ENCODE data around the gene EIF5A.

DNA sequence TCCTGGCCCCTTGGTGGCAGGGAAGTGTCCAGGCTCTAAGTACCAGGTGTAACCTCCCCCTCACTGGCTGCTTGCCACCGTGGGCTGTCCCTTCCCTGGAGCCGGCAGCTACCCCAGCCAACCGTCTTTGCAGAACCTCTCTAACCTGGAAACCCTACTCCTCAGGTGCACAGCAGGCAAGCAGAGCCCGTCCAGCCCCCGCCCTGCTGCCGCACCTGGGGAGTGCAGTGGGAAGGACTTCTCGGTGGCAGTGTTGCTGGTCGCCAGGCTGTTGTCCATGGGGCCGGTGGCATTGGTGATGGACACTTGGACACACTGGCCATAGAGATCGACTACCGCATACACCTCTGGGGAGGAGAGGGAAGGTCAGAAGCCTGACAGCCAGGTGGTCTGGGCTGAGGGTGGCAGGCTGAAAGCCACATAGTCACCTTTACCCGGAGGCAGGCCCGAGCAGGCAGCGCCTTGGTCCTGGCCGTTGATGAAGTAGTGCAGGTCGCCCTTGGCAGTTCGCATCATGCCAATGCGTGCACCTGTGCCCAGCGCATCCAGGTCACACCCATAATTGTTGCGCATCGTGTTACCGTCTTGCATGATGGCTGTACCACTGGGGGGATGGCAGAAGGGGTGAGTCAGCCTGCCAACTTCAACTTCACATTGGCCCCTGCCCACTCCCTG is 15.2 kb downstream of the EIF5A start:
- TF ChIP-seq, protein P1, sequence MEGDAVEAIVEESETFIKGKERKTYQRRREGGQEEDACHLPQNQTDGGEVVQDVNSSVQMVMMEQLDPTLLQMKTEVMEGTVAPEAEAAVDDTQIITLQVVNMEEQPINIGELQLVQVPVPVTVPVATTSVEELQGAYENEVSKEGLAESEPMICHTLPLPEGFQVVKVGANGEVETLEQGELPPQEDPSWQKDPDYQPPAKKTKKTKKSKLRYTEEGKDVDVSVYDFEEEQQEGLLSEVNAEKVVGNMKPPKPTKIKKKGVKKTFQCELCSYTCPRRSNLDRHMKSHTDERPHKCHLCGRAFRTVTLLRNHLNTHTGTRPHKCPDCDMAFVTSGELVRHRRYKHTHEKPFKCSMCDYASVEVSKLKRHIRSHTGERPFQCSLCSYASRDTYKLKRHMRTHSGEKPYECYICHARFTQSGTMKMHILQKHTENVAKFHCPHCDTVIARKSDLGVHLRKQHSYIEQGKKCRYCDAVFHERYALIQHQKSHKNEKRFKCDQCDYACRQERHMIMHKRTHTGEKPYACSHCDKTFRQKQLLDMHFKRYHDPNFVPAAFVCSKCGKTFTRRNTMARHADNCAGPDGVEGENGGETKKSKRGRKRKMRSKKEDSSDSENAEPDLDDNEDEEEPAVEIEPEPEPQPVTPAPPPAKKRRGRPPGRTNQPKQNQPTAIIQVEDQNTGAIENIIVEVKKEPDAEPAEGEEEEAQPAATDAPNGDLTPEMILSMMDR (IDR thresholded peaks at IDR 0.05), result no peak
- no peak for TF ChIP-seq POLR2AphosphoS5 (IDR thresholded peaks at IDR 0.05)
- no peak for TF ChIP-seq POLR2A (IDR thresholded peaks at IDR 0.05)
- TF ChIP-seq EP300 (IDR thresholded peaks at IDR 0.05), result no peak
